Panc1 (cell line): Measurements from ENCODE around the gene C17orf100. TPM values are rescaled to one million over a fixed set of nuclear protein-coding genes. Genes with fewer than 3 reads are reported as not detected.

Experiments
- ATAC-seq: fragments of 200-7000 bp; cut with Tn5 transposase; 2 replicates; pipeline ENCODE4 v1.9.1; 2020; ENCODE audit warnings: mild to moderate bottlenecking, moderate library complexity
- BruUV-seq: library from RNA; stranded (reverse); fragments of 400-500 nt; replicated peaks from 2 replicates; lab custom pipeline; 2021; lab: Mats Ljungman, UMichigan
- CTCF ChIA-PET: fragments of 300-600 bp; sonication (Branson Sonifier 250); formaldehyde crosslinking; loops from one replicate; lab custom pipeline; 2022; ENCODE audit warnings: antibody characterized with exemption; lab: Charles Lee
- POLR2A ChIA-PET: fragments of 300-600 bp; sonication (Branson Sonifier 250); formaldehyde crosslinking; loops from one replicate; lab custom pipeline; 2022; ENCODE audit warnings: antibody characterized with exemption; lab: Charles Lee
- DNase-seq: peaks from one replicate; pipeline ENCODE4 v3.0.0-alpha.2; 2010; ENCODE audit warnings: low read depth, low spot score
- H3K27ac ChIP-seq: 2 replicates; pipeline ENCODE4 v1.5.1; 2011; ENCODE audit warnings: mild to moderate bottlenecking, low read length, inconsistent platforms
- H3K27me3 ChIP-seq: fragments of 200-500 bp; sonication (Bioruptor generic); 2 replicates; pipeline ENCODE4 v1.6.0; 2014; ENCODE audit warnings: low read length, inconsistent platforms; ENCODE audit not compliant: control insufficient read depth, insufficient read depth
- H3K36me3 ChIP-seq: fragments of 200-500 bp; sonication (Bioruptor generic); 2 replicates; pipeline ENCODE4 v1.5.1; 2014; ENCODE audit warnings: inconsistent platforms, mild to moderate bottlenecking, low read length, moderate library complexity; ENCODE audit not compliant: control insufficient read depth, insufficient read depth
- H3K4me1 ChIP-seq: 2 replicates; pipeline ENCODE4 v1.5.1; 2011; ENCODE audit warnings: inconsistent platforms, mild to moderate bottlenecking, low read length, moderate library complexity; ENCODE audit not compliant: control insufficient read depth, insufficient read depth
- H3K4me3 ChIP-seq, 2 experiments: 2 replicates each; pipeline ENCODE4 v1.5.1; 2011 to 2012; ENCODE audit warnings: low read depth in 2 of 2, low read length in 2 of 2, mild to moderate bottlenecking in 2 of 2, inconsistent platforms in 1 of 2, moderate library complexity in 1 of 2
- H3K9me3 ChIP-seq: fragments of 200-500 bp; sonication (Bioruptor generic); 2 replicates; pipeline ENCODE4 v1.5.1; 2014; ENCODE audit warnings: low read depth, mild to moderate bottlenecking, inconsistent platforms, low read length, moderate library complexity; ENCODE audit not compliant: control insufficient read depth, insufficient read depth
- CTCF ChIP-seq: fragments of 450-650 bp; IDR thresholded peaks from 2 replicates; pipeline ENCODE4 v1.5.1; 2017; ENCODE audit warnings: mild to moderate bottlenecking
- POLR2AphosphoS5 ChIP-seq: IDR thresholded peaks from 2 replicates; pipeline ENCODE4 v1.6.1; 2012; ENCODE audit warnings: mild to moderate bottlenecking, low read depth, low read length, moderate library complexity
- REST ChIP-seq, 2 experiments: IDR thresholded peaks; 2 replicates each; pipeline ENCODE4 v1.6.1; 2011 to 2012; ENCODE audit warnings: low read depth in 2 of 2, control low read depth in 1 of 2, low read length in 1 of 2, mild to moderate bottlenecking in 1 of 2, moderate library complexity in 1 of 2; ENCODE audit not compliant: insufficient read depth in 1 of 2
- SIN3A ChIP-seq: IDR thresholded peaks from 2 replicates; pipeline ENCODE4 v1.6.1; 2012; ENCODE audit warnings: low read depth, mild to moderate bottlenecking, low read length, moderate library complexity, borderline replicate concordance; ENCODE audit not compliant: insufficient read depth
- in situ Hi-C: cut with HindIII; loops from 2 replicates; pipeline ENCODE4 v1.10.0; 2016; ENCODE audit warnings: low sequenced_read_pairs, low pct_unique_long_range_greater_than_20kb
- intact Hi-C: fragments of 100-400 bp; cut with micrococcal nuclease; formaldehyde crosslinking; loops from one replicate; pipeline ENCODE4 v1.10.0; 2022; ENCODE audit not compliant: unreplicated experiment
- total RNA-seq: library from RNA; stranded (reverse); gene quantifications from one replicate; pipeline ENCODE4 v1.2.1, GENCODE V29; 2021; ENCODE audit not compliant: unreplicated experiment

Gene C17orf100
- total RNA-seq, 1 experiment from 2014 or later, result 2.8 TPM

GRCh38 chr17:6642592-6642991 lies 9.0 kb upstream of the C17orf100 start:
- in situ Hi-C loops, result no loop called here
- intact Hi-C loops, result no loop called here
- ChIA-PET CTCF (no interaction called here), POLR2A (no interaction called here)
- peaks cover 17% of the 10 kb centered on the region for H3K4me1 ChIP-seq
- no peak overlapping the region for H3K27ac ChIP-seq
- no peak for ATAC-seq
- peaks cover 16% of the 10 kb centered on the region for H3K36me3 ChIP-seq
- no peak for DNase-seq
- no peaks in the 10 kb centered on the region for H3K9me3 ChIP-seq
- TF ChIP-seq SIN3A (no peak), REST (IDR thresholded peaks at IDR 0.05; ENCODE audit: insufficient read depth in 1 of 2, low read depth in 2 of 2, low read length in 1 of 2) (no peak), POLR2AphosphoS5 (no peak), CTCF (no peak)
- no peak overlapping the region for H3K4me3 ChIP-seq
- no peaks in the 10 kb centered on the region for H3K27me3 ChIP-seq
- no TSS peak for BruUV-seq

- H3K4me3 ChIP-seq, result no peak overlapping the region
Measured at GRCh38 chr17:6643451-6644125, 8.0 kb upstream of the C17orf100 start.

GRCh38 chr17:6648181-6648580 lies 3.4 kb upstream of the C17orf100 start:
- BruUV-seq, result no TSS peak
- in situ Hi-C loops (no loop called here), intact Hi-C loops (no loop called here)
- Histone ChIP-seq H3K4me1 (peaks cover 13% of the 10 kb centered on the region; the same call in 1 of the 2 replicates), H3K27me3 (no peaks in the 10 kb centered on the region), H3K27ac (no peak overlapping the region), H3K36me3 (peaks cover 18% of the 10 kb centered on the region), H3K9me3 (no peaks in the 10 kb centered on the region), H3K4me3 (no peak overlapping the region)
- CTCF ChIA-PET, result interaction anchor here (0.6 to 1.1 kb wide), 2 partner anchors 166 to 175 kb away, joined by 3 to 4 read pairs; no protein-coding TSS in a partner anchor
- DNase-seq (no peak), ATAC-seq (no peak)
- POLR2A ChIA-PET, result no interaction called here
- TF ChIP-seq CTCF, result peak; percentile 50
- TF ChIP-seq SIN3A, result no peak

More at GRCh38 chr17:6643451-6644125, 8.0 kb upstream of the C17orf100 start:
- peaks cover 16% of the 10 kb centered on the region for H3K36me3 ChIP-seq
- ATAC-seq (no peak), DNase-seq (no peak)
- no peaks in the 10 kb centered on the region for H3K9me3 ChIP-seq
- ChIA-PET CTCF (no interaction called here), POLR2A (no interaction called here)
- no peaks in the 10 kb centered on the region for H3K27me3 ChIP-seq
- in situ Hi-C loops (no loop called here), intact Hi-C loops (no loop called here)
- TF ChIP-seq POLR2AphosphoS5 (no peak), SIN3A (no peak)
- no peak overlapping the region for H3K27ac ChIP-seq
- H3K4me1 ChIP-seq, result peaks cover 17% of the 10 kb centered on the region
- no TSS peak for BruUV-seq
